ENCODE measurements around the gene FAM168A.

DNA sequence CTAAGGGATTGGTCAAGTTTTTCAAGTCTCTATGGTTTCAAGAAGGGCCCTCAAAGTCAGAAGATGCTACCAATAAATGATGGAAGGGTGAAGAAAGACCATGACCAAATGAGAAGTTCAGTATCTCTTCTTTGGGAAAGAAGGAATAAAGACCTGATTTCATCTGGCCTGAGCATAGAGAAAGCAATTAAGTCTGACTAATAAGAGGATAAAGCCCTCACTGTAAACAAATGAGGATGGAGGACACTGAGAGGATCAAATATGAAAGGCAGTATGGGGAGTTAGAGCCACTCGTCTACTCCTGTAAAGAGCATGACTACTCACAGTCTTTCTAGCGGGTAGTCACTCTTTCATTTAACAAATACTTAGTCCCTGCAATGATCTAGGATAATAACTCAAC lies 44.6 kb downstream of the FAM168A start:
- TF ChIP-seq, protein P1, sequence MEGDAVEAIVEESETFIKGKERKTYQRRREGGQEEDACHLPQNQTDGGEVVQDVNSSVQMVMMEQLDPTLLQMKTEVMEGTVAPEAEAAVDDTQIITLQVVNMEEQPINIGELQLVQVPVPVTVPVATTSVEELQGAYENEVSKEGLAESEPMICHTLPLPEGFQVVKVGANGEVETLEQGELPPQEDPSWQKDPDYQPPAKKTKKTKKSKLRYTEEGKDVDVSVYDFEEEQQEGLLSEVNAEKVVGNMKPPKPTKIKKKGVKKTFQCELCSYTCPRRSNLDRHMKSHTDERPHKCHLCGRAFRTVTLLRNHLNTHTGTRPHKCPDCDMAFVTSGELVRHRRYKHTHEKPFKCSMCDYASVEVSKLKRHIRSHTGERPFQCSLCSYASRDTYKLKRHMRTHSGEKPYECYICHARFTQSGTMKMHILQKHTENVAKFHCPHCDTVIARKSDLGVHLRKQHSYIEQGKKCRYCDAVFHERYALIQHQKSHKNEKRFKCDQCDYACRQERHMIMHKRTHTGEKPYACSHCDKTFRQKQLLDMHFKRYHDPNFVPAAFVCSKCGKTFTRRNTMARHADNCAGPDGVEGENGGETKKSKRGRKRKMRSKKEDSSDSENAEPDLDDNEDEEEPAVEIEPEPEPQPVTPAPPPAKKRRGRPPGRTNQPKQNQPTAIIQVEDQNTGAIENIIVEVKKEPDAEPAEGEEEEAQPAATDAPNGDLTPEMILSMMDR (IDR thresholded peaks at IDR 0.05; ENCODE audit: low read length), result no peak
- no peak for TF ChIP-seq EZH2 (optimal IDR thresholded peaks at IDR 0.05; ENCODE audit: low read depth, low read length)
